Stimulated activated CD8-positive, alpha-beta memory T cell treated with anti-CD3 and anti-CD28 coated beads, Interleukin-15, amount 100 ng/mL, for 48 hours (primary cell): ENCODE data around the gene TMEM255B.
"Not testable (repeated sequence)": the region's sequence is repeated elsewhere in the genome, so short reads cannot be mapped to it uniquely, and the experiment has no call there.

Experiments
- DNase-seq, 2 donors: peaks; one replicate each; pipeline ENCODE4 v3.0.0-alpha.2; 2020; ENCODE audit warnings: low read depth in 2 of 2

TMEM255B gene

GRCh38 chr13:113749507-113749906, 9.5 kb upstream of the TMEM255B start:
- DNase-seq, result no peak

GRCh38 chr13:113749967-113750366, 9.1 kb upstream of the TMEM255B start:
- no peak for DNase-seq

- DNase-seq, result no peak
Observed at GRCh38 chr13:113750554-113751399, 8.2 kb upstream of the TMEM255B start.

GRCh38 chr13:113751491-113751890, 7.5 kb upstream of the TMEM255B start:
- no peak for DNase-seq

GRCh38 chr13:113752211-113752986, 6.6 kb upstream of the TMEM255B start:
- DNase-seq, result not testable (repeated sequence)

GRCh38 chr13:113753171-113753570, 5.9 kb upstream of the TMEM255B start:
- DNase-seq, result no peak

- DNase-seq, result no peak
Observed at GRCh38 chr13:113754242-113754641, 4.8 kb upstream of the TMEM255B start.

- no peak for DNase-seq
Observed at GRCh38 chr13:113754691-113755090, 4.3 kb upstream of the TMEM255B start.

- no peak for DNase-seq
Observed at GRCh38 chr13:113756441-113757097, 2.5 kb upstream of the TMEM255B start.

- no peak for DNase-seq
Observed at GRCh38 chr13:113759525-113760137, 605 bp downstream of the TMEM255B start.

- DNase-seq, result no peak
Observed at GRCh38 chr13:113761136-113761535, 2.1 kb downstream of the TMEM255B start.

GRCh38 chr13:113762075-113762474, 3.0 kb downstream of the TMEM255B start:
- DNase-seq, result no peak

GRCh38 chr13:113762538-113762937, 3.5 kb downstream of the TMEM255B start:
- no peak for DNase-seq

GRCh38 chr13:113763254-113763653, 4.2 kb downstream of the TMEM255B start:
- no peak for DNase-seq

GRCh38 chr13:113763961-113764792, 5.2 kb downstream of the TMEM255B start:
- no peak for DNase-seq

GRCh38 chr13:113764793-113765563, 6.0 kb downstream of the TMEM255B start:
- DNase-seq, result no peak

GRCh38 chr13:113765564-113765910, 6.5 kb downstream of the TMEM255B start:
- DNase-seq, result no peak

GRCh38 chr13:113766035-113766800, 7.2 kb downstream of the TMEM255B start:
- DNase-seq, result no peak

- no peak for DNase-seq
Observed at GRCh38 chr13:113767366-113767765, 8.3 kb downstream of the TMEM255B start.
